ENCODE results near the gene GPR158.

Gene GPR158

GRCh38 chr10:25278180-25278579 is 103.4 kb downstream of the GPR158 start:
- no peak overlapping the region for H3K4me3 ChIP-seq (ENCODE audit: severe bottlenecking)
- DNase-seq (ENCODE audit: low spot score), result no peak
- TF ChIP-seq CTCF (IDR thresholded peaks at IDR 0.05; ENCODE audit: poor library complexity, severe bottlenecking), result no peak
- H3K9me3 ChIP-seq (ENCODE audit: severe bottlenecking), result no peaks in the 10 kb centered on the region
- H3K4me1 ChIP-seq (ENCODE audit: insufficient read depth, poor library complexity, severe bottlenecking), result no peaks in the 10 kb centered on the region
- H3K27me3 ChIP-seq (ENCODE audit: insufficient read depth, poor library complexity, severe bottlenecking), result peaks cover 10% of the 10 kb centered on the region
- ATAC-seq (ENCODE audit: low read depth), result no peak
- no peak overlapping the region for H3K27ac ChIP-seq (ENCODE audit: poor library complexity, severe bottlenecking)
- no peaks in the 10 kb centered on the region for H3K36me3 ChIP-seq (ENCODE audit: low read depth)

GRCh38 chr10:25280076-25280475 is 105.3 kb downstream of the GPR158 start:
- DNase-seq (ENCODE audit: low spot score) (no peak), ATAC-seq (ENCODE audit: low read depth) (no peak)
- Histone ChIP-seq H3K27me3 (ENCODE audit: insufficient read depth, poor library complexity, severe bottlenecking) (no peaks in the 10 kb centered on the region), H3K9me3 (ENCODE audit: severe bottlenecking) (no peaks in the 10 kb centered on the region), H3K4me3 (ENCODE audit: severe bottlenecking) (no peak overlapping the region), H3K4me1 (ENCODE audit: insufficient read depth, poor library complexity, severe bottlenecking) (no peaks in the 10 kb centered on the region), H3K36me3 (ENCODE audit: low read depth) (no peaks in the 10 kb centered on the region), H3K27ac (ENCODE audit: poor library complexity, severe bottlenecking) (no peak overlapping the region)
- TF ChIP-seq CTCF (IDR thresholded peaks at IDR 0.05; ENCODE audit: poor library complexity, severe bottlenecking), result no peak

- TF ChIP-seq CTCF (IDR thresholded peaks at IDR 0.05; ENCODE audit: poor library complexity, severe bottlenecking), result no peak
- H3K4me1 ChIP-seq (ENCODE audit: insufficient read depth, poor library complexity, severe bottlenecking), result no peaks in the 10 kb centered on the region
- no peak overlapping the region for H3K27ac ChIP-seq (ENCODE audit: poor library complexity, severe bottlenecking)
- DNase-seq (ENCODE audit: low spot score) (no peak), ATAC-seq (ENCODE audit: low read depth) (no peak)
- no peaks in the 10 kb centered on the region for H3K27me3 ChIP-seq (ENCODE audit: insufficient read depth, poor library complexity, severe bottlenecking)
- no peaks in the 10 kb centered on the region for H3K9me3 ChIP-seq (ENCODE audit: severe bottlenecking)
- no peak overlapping the region for H3K4me3 ChIP-seq (ENCODE audit: severe bottlenecking)
- no peaks in the 10 kb centered on the region for H3K36me3 ChIP-seq (ENCODE audit: low read depth)
These were observed 105.8 kb downstream of the GPR158 start for GRCh38 chr10:25280573-25280972.

- ATAC-seq (ENCODE audit: low read depth), result no peak
- DNase-seq (ENCODE audit: low spot score), result no peak
- no peaks in the 10 kb centered on the region for H3K27me3 ChIP-seq (ENCODE audit: insufficient read depth, poor library complexity, severe bottlenecking)
- H3K4me1 ChIP-seq (ENCODE audit: insufficient read depth, poor library complexity, severe bottlenecking), result no peaks in the 10 kb centered on the region
- no peaks in the 10 kb centered on the region for H3K9me3 ChIP-seq (ENCODE audit: severe bottlenecking)
- no peak overlapping the region for H3K4me3 ChIP-seq (ENCODE audit: severe bottlenecking)
- no peak overlapping the region for H3K27ac ChIP-seq (ENCODE audit: poor library complexity, severe bottlenecking)
- H3K36me3 ChIP-seq (ENCODE audit: low read depth), result no peaks in the 10 kb centered on the region
- no peak for TF ChIP-seq CTCF (IDR thresholded peaks at IDR 0.05; ENCODE audit: poor library complexity, severe bottlenecking)
These were observed 111.0 kb downstream of the GPR158 start for GRCh38 chr10:25285809-25286208.

GRCh38 chr10:25288181-25288580 is 113.4 kb downstream of the GPR158 start:
- DNase-seq (ENCODE audit: low spot score), result no peak
- ATAC-seq (ENCODE audit: low read depth), result no peak
- Histone ChIP-seq H3K4me1 (ENCODE audit: insufficient read depth, poor library complexity, severe bottlenecking) (no peaks in the 10 kb centered on the region), H3K27me3 (ENCODE audit: insufficient read depth, poor library complexity, severe bottlenecking) (no peaks in the 10 kb centered on the region), H3K36me3 (ENCODE audit: low read depth) (no peaks in the 10 kb centered on the region), H3K4me3 (ENCODE audit: severe bottlenecking) (no peak overlapping the region), H3K9me3 (ENCODE audit: severe bottlenecking) (no peaks in the 10 kb centered on the region), H3K27ac (ENCODE audit: poor library complexity, severe bottlenecking) (no peak overlapping the region)
- no peak for TF ChIP-seq CTCF (IDR thresholded peaks at IDR 0.05; ENCODE audit: poor library complexity, severe bottlenecking)

Measured in RWPE2 (cell line).